Measurements from ENCODE around the gene ASAP3. TPM values are rescaled to one million over a fixed set of nuclear protein-coding genes. Genes with fewer than 3 reads are reported as not detected.

Gene ASAP3
- total and polyA plus RNA-seq, 12 donors = 15.5 to 58.4 (median 30.4) TPM

DNA sequence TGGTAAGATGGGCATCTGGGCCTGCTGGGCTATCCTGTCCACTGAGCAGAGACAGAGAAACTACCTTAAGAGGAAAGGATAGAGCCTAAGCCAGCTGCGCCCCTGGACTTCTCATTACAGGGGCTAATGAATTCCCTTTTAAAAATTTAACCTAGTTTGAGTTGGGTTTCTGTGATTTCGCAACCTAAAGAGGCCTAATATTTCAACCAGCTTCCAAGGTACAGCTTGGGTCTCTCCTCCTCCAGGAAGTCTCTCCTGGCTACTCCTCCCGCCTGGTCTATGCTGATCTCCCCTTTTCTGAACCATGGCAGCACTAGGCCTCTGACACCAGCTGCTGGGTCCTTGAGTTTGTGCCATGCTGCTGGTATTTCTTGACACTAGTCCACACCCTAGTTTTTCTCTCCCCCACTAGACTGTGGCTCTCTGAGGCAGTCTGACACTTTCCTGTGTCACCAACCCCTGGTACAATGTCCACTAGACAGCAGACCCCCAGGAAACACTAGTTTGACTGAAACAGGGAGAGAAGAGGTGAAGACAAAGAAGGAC, 30.5 kb downstream of the ASAP3 start:
- ATAC-seq = no peak
- H3K27ac ChIP-seq = no peak overlapping the region
- intact Hi-C loops (cut with DNase I) = no loop called here
- 97% methylated on average over 3 of the region's 3 CpGs for WGBS, 2 donors
- no peaks in the 10 kb centered on the region for H3K27me3 ChIP-seq
- no peaks in the 10 kb centered on the region for H3K9me3 ChIP-seq
- peaks cover 0 to 27% (median 9%) of the 10 kb centered on the region in 9 donors for H3K4me1 ChIP-seq
- TF ChIP-seq, protein P1, sequence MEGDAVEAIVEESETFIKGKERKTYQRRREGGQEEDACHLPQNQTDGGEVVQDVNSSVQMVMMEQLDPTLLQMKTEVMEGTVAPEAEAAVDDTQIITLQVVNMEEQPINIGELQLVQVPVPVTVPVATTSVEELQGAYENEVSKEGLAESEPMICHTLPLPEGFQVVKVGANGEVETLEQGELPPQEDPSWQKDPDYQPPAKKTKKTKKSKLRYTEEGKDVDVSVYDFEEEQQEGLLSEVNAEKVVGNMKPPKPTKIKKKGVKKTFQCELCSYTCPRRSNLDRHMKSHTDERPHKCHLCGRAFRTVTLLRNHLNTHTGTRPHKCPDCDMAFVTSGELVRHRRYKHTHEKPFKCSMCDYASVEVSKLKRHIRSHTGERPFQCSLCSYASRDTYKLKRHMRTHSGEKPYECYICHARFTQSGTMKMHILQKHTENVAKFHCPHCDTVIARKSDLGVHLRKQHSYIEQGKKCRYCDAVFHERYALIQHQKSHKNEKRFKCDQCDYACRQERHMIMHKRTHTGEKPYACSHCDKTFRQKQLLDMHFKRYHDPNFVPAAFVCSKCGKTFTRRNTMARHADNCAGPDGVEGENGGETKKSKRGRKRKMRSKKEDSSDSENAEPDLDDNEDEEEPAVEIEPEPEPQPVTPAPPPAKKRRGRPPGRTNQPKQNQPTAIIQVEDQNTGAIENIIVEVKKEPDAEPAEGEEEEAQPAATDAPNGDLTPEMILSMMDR (IDR thresholded peaks at IDR 0.05) = no peak
- H3K36me3 ChIP-seq = peaks cover 0 to 83% (median 14%) of the 10 kb centered on the region in 9 donors
- H3K4me3 ChIP-seq = no peak overlapping the region
- DNase-seq = no peak

DNA sequence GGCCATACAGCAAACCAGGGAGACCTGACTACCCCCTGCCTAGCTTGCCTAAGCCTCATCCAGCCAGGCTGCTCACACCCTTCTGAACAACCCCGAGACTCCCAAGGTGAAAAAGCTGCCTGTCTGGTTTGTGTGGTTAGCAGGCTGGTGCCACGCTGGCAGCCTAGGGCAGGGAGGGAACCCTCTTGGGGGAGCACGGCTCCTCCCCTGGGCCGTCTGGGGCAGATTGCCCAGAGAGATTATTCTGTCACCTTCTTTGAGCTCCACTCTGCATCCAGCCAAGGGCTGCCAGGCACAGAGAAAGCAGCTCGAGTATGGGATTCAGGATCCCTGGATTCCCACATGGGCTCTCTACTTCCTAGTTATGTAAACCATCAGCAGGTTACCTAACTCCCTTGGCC, 32.0 kb downstream of the ASAP3 start:
- ATAC-seq = peak in 6 of 8 donors; percentile 18 to 58 (median 36)
- H3K9me3 ChIP-seq = no peaks in the 10 kb centered on the region
- peak overlapping the region in 1 of 10 donors; percentile 16 for H3K27ac ChIP-seq
- H3K4me1 ChIP-seq = peaks cover 0 to 25% (median 7%) of the 10 kb centered on the region in 9 donors
- H3K36me3 ChIP-seq = peaks cover 0 to 91% (median 14%) of the 10 kb centered on the region in 9 donors
- intact Hi-C loops (cut with DNase I) = no loop called here
- TF ChIP-seq, protein P1 (IDR thresholded peaks at IDR 0.05) = no peak
- WGBS, 2 donors = 50% methylated on average over 5 of the region's 5 CpGs
- DNase-seq = no peak
- no peak overlapping the region for H3K4me3 ChIP-seq
- no peaks in the 10 kb centered on the region for H3K27me3 ChIP-seq

DNA sequence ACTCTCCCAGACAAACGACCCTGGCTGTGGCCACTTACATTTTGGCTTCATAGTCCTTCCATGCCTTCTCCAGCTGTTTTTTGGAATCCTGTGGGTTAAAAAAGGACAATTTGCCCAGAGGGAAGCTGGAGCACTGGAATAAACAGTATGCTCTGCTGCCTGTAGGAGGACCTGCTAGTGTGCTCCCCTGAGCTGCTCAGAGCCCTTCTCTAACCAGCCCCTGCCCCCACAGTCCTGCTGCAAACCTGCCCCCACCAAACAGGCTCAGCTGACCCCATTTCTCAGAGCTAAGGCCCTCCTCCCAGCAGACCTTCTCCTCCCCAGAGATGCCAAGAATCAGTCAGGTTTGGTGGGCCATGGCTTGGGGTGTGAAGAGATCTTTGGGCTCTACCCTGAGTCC, 32.5 kb downstream of the ASAP3 start:
- DNase-seq (no peak), ATAC-seq (no peak)
- TF ChIP-seq, protein P1 (IDR thresholded peaks at IDR 0.05) = no peak
- Histone ChIP-seq H3K36me3 (peaks cover 0 to 91% (median 14%) of the 10 kb centered on the region in 9 donors), H3K27me3 (no peaks in the 10 kb centered on the region), H3K9me3 (no peaks in the 10 kb centered on the region), H3K4me1 (peaks cover 0 to 25% (median 7%) of the 10 kb centered on the region in 9 donors), H3K27ac (no peak overlapping the region), H3K4me3 (no peak overlapping the region)
- intact Hi-C loops (cut with DNase I) = no loop called here
- WGBS, 2 donors = 63% methylated on average over 1 of the region's 1 CpG

DNA sequence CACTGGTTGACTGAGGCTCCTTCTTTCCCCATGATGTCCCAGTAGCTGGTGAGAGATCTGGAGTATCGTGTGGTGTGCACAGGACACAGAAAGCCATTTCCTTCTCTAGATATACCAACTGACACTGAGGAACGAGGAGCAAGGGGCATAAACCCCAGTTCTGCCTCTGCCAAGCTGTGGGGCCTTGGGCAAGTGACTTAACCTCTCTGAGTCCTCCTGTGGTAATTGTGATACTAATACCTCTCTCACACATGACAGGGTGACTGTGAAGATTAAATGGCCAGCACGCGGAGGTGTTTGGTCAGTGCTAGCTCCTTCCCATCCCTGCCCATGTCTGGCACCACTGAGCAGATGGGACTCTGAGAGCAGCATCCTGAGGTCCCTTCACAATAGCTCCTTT, 33.1 kb downstream of the ASAP3 start:
- WGBS, 2 donors = 91 to 93% methylated on average over 4 of the region's 4 CpGs
- H3K27ac ChIP-seq = no peak overlapping the region
- TF ChIP-seq, protein P1 (IDR thresholded peaks at IDR 0.05) = no peak

More for the DNA sequence above, 33.1 kb downstream of the ASAP3 start:
- H3K36me3 ChIP-seq = peaks cover 0 to 90% (median 14%) of the 10 kb centered on the region in 9 donors
- intact Hi-C loops (cut with DNase I) = no loop called here
- H3K9me3 ChIP-seq = no peaks in the 10 kb centered on the region
- no peak overlapping the region for H3K4me3 ChIP-seq
- ATAC-seq (no peak), DNase-seq (no peak)
- H3K27me3 ChIP-seq = no peaks in the 10 kb centered on the region
- H3K4me1 ChIP-seq = peaks cover 0 to 25% (median 7%) of the 10 kb centered on the region in 9 donors

Data from heart right ventricle (tissue), 16 donors.